Left ventricle myocardium inferior (tissue), 1 donor: ENCODE data around the gene NUP50. TPM values are rescaled to one million over a fixed set of nuclear protein-coding genes. Genes with fewer than 3 reads are reported as not detected.

Source experiments
- DNase-seq: peaks from one replicate; pipeline ENCODE4 v3.0.0-alpha.2; 2020
- H3K27ac ChIP-seq: fragments of 200-600 bp; replicated peaks from 2 replicates; pipeline ENCODE4 v1.8.0; 2021
- H3K27me3 ChIP-seq: fragments of 200-600 bp; 2 replicates; pipeline ENCODE4 v1.8.0; 2021; ENCODE audit warnings: low read depth
- H3K36me3 ChIP-seq: fragments of 200-600 bp; 2 replicates; pipeline ENCODE4 v1.8.0; 2021
- H3K4me1 ChIP-seq: fragments of 200-600 bp; 2 replicates; pipeline ENCODE4 v1.8.0; 2021
- H3K4me3 ChIP-seq: fragments of 200-600 bp; 2 replicates; pipeline ENCODE4 v1.8.0; 2021; ENCODE audit warnings: mild to moderate bottlenecking, moderate library complexity
- H3K9me3 ChIP-seq: fragments of 200-600 bp; replicated peaks from 2 replicates; pipeline ENCODE4 v1.8.0; 2021
- intact Hi-C: fragments of 100-400 bp; cut with micrococcal nuclease; formaldehyde crosslinking; loops from one replicate; pipeline ENCODE4 v1.11.0; 2022
- total RNA-seq: library from RNA; stranded (reverse); fragmentation: NEBNext Ultra II Directional; extraction: Animal tissue kit (Norgen Biotek cat#: 25700); gene quantifications from one replicate; pipeline ENCODE4 v1.2.1, GENCODE V29; 2021
- TF ChIP-seq, protein P1 (sequence below): fragments of 200-600 bp; IDR thresholded peaks from 2 replicates; pipeline ENCODE4 v1.8.0; 2021; ENCODE audit warnings: antibody characterized with exemption, mild to moderate bottlenecking, borderline replicate concordance
- donor health status: DM: no; HTN: yes; CAD: no; lungs with severe emphysema.

NUP50 gene
- total RNA-seq, 1 donor from 2014 or later: 12.9 TPM

DNA sequence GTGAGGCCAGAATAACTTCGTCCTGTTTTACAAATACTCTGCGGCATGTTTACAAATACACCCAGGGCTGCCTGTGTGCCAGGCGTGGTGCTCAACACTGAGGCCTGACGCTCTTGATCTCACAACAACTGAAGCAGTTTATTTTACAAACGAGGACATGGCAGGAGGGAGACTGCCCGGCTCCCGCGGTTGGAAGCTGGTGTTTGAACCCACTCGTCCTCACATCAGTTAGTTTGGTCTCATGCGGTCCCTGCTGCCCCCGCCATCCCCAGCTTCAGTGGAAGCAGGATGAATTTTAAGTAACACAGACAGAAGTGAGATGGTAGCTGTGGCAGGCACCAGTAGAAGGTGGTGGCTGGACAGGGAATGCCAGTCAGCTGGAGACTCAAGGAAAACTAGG lies 60.6 kb downstream of the NUP50 start:
- Histone ChIP-seq H3K27ac (no peak overlapping the region), H3K4me3 (no peak overlapping the region), H3K4me1 (peaks cover 13% of the 10 kb centered on the region), H3K36me3 (no peaks in the 10 kb centered on the region), H3K9me3 (no peaks in the 10 kb centered on the region), H3K27me3 (no peaks in the 10 kb centered on the region)
- TF ChIP-seq, protein P1, sequence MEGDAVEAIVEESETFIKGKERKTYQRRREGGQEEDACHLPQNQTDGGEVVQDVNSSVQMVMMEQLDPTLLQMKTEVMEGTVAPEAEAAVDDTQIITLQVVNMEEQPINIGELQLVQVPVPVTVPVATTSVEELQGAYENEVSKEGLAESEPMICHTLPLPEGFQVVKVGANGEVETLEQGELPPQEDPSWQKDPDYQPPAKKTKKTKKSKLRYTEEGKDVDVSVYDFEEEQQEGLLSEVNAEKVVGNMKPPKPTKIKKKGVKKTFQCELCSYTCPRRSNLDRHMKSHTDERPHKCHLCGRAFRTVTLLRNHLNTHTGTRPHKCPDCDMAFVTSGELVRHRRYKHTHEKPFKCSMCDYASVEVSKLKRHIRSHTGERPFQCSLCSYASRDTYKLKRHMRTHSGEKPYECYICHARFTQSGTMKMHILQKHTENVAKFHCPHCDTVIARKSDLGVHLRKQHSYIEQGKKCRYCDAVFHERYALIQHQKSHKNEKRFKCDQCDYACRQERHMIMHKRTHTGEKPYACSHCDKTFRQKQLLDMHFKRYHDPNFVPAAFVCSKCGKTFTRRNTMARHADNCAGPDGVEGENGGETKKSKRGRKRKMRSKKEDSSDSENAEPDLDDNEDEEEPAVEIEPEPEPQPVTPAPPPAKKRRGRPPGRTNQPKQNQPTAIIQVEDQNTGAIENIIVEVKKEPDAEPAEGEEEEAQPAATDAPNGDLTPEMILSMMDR: no peak
- intact Hi-C loops: no loop called here
- DNase-seq: no peak

DNA sequence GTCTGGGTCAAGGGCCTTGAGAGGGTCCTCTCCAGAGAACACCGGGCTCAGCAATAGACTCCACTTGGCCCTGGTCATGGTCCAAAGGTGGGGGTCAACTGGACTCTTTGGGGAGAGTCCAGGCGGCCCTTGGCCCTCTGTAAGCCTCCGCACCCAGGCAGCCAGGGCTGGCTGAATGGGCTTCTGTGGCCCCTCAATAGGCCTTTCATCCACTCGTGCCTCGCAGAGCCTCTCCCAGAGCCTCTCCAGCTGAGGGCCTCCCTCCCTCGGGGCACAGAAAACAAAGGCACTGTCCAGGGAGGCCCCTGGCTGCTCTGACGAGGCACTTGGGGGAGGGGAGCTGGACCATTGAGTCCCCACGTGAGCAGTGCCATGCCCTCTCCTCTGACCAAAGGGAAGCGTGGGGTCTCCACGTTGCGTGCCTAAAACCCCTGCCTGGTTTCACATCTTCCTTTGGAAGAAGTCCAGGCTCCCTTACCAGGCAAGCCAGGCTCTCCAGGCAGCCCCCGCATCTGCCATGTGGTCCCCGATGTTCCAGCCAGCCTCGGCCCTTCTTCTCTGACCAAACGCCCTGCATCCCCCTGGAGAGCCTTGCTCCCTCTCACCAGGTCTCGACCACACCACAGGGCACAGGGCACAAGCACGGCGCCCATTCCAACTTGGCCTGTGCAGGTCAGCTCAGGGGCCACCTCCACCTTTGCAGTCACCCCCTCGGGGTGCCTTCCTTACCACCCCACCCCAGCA lies 61.4 kb downstream of the NUP50 start:
- H3K27me3 ChIP-seq: no peaks in the 10 kb centered on the region
- no peak overlapping the region for H3K27ac ChIP-seq
- no peak for DNase-seq

DNA sequence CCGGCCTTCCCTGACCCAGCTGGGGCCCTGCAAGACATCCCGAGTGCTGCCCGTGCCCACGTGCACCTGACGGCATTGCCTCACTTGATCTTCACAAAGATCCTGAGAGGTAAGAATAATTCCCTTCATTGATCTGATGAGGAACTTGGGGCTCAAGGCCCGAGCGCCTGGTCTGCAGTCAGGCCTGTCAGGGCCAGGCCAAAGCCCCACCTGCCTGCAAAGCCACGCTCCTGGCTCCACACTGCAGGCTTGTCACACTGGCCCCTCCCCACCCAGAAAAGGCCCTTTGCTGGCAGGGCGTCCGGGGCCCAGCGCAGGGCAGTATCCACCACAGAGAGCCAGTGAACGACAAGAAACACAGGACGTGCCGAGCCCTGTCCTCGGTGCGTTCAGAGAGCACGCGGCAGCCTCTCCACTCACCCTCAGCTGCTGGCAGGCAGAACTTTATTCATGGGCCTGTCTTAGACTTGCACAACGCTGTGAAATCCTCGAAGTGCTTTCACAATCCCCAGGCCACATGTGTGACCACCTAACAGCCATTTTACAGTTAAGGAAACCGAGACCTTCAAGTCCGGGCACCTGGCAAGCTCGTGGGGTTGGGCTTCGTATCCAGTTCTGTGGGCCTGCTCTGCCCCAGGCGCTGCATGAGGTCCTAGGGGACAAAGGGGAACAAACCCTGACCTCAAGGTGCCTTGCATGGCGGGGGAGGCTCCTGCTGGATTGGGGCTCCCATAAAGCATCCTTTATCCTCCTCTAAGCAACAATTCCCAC lies 62.2 kb downstream of the NUP50 start:
- H3K27ac ChIP-seq: no peak overlapping the region

More for the DNA sequence above, 61.4 kb downstream of the NUP50 start:
- TF ChIP-seq, protein P1: no peak
- Histone ChIP-seq H3K4me3 (no peak overlapping the region), H3K36me3 (no peaks in the 10 kb centered on the region), H3K9me3 (no peaks in the 10 kb centered on the region), H3K4me1 (peaks cover 13% of the 10 kb centered on the region)
- intact Hi-C loops: no loop called here

DNA sequence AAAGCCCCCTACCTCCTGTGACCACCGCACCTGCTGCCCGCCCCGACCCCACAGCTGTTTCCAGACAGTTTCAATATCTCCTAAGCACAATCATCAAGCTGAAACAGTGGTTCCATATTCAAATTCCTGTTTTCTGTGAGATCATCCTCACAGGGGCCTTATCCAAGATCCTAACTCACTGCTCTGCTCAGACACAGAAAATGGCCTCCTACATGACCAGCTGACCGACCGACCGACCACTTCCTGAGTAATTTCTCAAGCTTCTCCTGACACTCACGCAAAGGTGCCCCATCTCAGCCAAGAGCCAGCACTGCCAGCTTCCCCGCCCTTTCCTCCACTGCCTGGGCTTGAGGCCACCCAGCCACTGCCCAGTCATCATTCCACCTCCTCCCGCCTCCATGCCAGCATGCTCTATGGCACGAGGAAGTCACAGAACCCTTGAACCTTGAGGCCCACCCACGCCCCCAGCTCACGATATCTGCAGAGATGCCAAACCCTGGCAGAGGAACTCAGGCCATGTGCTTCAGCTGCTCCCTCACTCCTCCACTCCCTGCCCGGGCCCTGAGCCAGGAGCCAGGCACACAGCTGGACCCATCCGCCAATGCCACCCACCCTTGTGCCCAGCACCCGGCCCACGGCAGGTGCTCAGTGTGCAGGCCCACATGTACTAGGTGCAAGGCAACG lies 62.9 kb downstream of the NUP50 start:
- Histone ChIP-seq H3K9me3 (no peaks in the 10 kb centered on the region), H3K27me3 (no peaks in the 10 kb centered on the region), H3K27ac (no peak overlapping the region), H3K4me3 (no peak overlapping the region), H3K4me1 (peaks cover 13% of the 10 kb centered on the region), H3K36me3 (no peaks in the 10 kb centered on the region)
- DNase-seq: no peak
- intact Hi-C loops: no loop called here
- TF ChIP-seq, protein P1: no peak

More for the DNA sequence above, 62.2 kb downstream of the NUP50 start:
- intact Hi-C loops: no loop called here
- DNase-seq: no peak
- peaks cover 13% of the 10 kb centered on the region for H3K4me1 ChIP-seq
- no peak overlapping the region for H3K4me3 ChIP-seq
- H3K27me3 ChIP-seq: no peaks in the 10 kb centered on the region
- TF ChIP-seq, protein P1: no peak
- no peaks in the 10 kb centered on the region for H3K36me3 ChIP-seq
- no peaks in the 10 kb centered on the region for H3K9me3 ChIP-seq

DNA sequence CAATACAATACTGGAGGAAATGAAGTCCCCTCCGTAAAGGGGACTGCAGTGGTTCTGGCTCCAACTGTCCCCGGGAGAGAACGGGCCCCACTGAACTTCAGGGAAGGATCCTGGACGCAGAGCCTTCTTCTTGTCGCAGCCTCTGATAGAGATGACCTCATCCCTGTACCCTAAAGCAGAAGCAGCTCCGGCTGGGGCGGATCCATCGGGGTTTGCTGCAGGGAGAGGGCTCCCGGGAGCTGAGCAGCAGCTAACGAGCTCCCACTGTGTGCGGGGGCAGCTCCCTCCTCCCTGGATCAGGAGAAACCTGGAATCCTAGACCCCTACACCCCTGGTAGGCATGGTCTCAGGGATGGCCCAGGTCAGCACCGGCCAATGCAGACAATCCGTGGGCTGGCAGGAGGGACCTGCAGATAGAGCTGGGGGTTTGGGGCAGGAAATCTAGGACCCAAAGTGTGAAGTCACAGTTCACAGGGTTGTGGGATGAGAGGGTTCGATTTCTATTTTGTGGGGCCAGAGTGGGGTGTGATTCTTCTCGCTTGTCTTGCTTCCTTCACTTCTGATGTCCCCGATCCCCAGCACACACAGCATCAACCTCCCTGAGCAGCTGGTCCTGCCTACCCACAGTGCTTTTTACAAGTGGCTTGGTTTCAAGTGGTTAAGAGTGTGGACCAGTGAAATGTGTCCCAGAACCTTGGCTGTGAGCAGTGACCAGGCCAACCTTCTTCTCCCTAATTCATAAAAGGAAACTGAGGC lies 64.1 kb downstream of the NUP50 start:
- no peak for DNase-seq
- no peaks in the 10 kb centered on the region for H3K9me3 ChIP-seq

More for the DNA sequence above, 64.1 kb downstream of the NUP50 start:
- no peaks in the 10 kb centered on the region for H3K36me3 ChIP-seq
- H3K4me3 ChIP-seq: no peak overlapping the region
- TF ChIP-seq, protein P1: no peak
- no peaks in the 10 kb centered on the region for H3K27me3 ChIP-seq
- intact Hi-C loops: no loop called here
- peak overlapping the region; percentile 36 for H3K27ac ChIP-seq
- peaks cover 13% of the 10 kb centered on the region for H3K4me1 ChIP-seq
